GM12878 (cell line): ENCODE data around the gene ANO1. TPM values are rescaled to one million over a fixed set of nuclear protein-coding genes. Genes with fewer than 3 reads are reported as not detected.

Experiments
- ATAC-seq: fragments of 200-7000 bp; cut with Tn5 transposase; 3 replicates; pipeline ENCODE4 v1.9.1; 2020; ENCODE audit warnings: mild to moderate bottlenecking, moderate library complexity
- BruUV-seq: library from RNA; stranded (reverse); fragments of 400-500 nt; replicated peaks from 2 replicates; lab custom pipeline; 2021; lab: Mats Ljungman, UMichigan
- CTCF ChIA-PET: fragments of 300-600 bp; sonication (Branson Sonifier 250); formaldehyde crosslinking; extraction: SDS; loops from one replicate; lab custom pipeline; 2021; ENCODE audit warnings: inconsistent platforms; lab: Yijun Ruan, JAX
- POLR2A ChIA-PET: fragments of 350-600 bp; formaldehyde crosslinking; extraction: SDS; loops from one replicate; lab custom pipeline; 2021; ENCODE audit warnings: inconsistent platforms; lab: Charles Lee
- RAD21 ChIA-PET: fragments of 300-600 bp; sonication (Branson Sonifier 250); formaldehyde crosslinking; loops from one replicate; lab custom pipeline; 2023; ENCODE audit warnings: antibody characterized with exemption; ENCODE audit not compliant: unreplicated experiment; lab: Charles Lee
- SMC1A ChIA-PET: fragments of 300-600 bp; sonication (Branson Sonifier 250); formaldehyde crosslinking; loops from one replicate; lab custom pipeline; 2023; ENCODE audit not compliant: unreplicated experiment, uncharacterized antibody; lab: Charles Lee
- DNase-seq: peaks from one replicate; pipeline ENCODE4 v3.0.0-alpha.2; 2011; ENCODE audit warnings: low read depth, low spot score
- FAIRE-seq: peaks from 3 replicates; lab custom pipeline; 2011; peaks lifted over from hg19 to GRCh38; lab: Jason Lieb, UNC
- H2AFZ ChIP-seq: 2 replicates; pipeline ENCODE4 v1.6.0; 2011; ENCODE audit warnings: low read depth, low read length, control low read depth; ENCODE audit not compliant: control insufficient read depth
- H3K27ac ChIP-seq: 2 replicates; pipeline ENCODE4 v1.5.1; 2011; ENCODE audit warnings: control low read depth; ENCODE audit not compliant: control insufficient read depth, insufficient read depth
- H3K27me3 ChIP-seq, 2 experiments: replicated peaks in 1 of 2; 2 replicates each; pipeline versions ENCODE4 v1.6.0 to v1.6.1; 2011; ENCODE audit warnings: low read length in 1 of 2; ENCODE audit not compliant: control insufficient read depth in 2 of 2, insufficient read depth in 2 of 2
- H3K36me3 ChIP-seq, 2 experiments: 2 replicates each; pipeline ENCODE4 v1.5.1; 2011; ENCODE audit warnings: low read length in 1 of 2; ENCODE audit not compliant: control insufficient read depth in 2 of 2, insufficient read depth in 2 of 2
- H3K4me1 ChIP-seq: 2 replicates; pipeline ENCODE4 v1.6.1; 2011; ENCODE audit warnings: mild to moderate bottlenecking, low read length, moderate library complexity, mixed read lengths; ENCODE audit not compliant: control insufficient read depth, insufficient read depth
- H3K4me2 ChIP-seq: 2 replicates; pipeline ENCODE4 v1.6.0; 2011; ENCODE audit warnings: control low read depth; ENCODE audit not compliant: control insufficient read depth, insufficient read depth
- H3K4me3 ChIP-seq: fragments of 200-600 bp; sonication (generic); 2 replicates; pipeline ENCODE4 v1.5.1; 2016
- H3K79me2 ChIP-seq: 2 replicates; pipeline ENCODE4 v1.6.0; 2011; ENCODE audit warnings: low read length; ENCODE audit not compliant: control insufficient read depth, insufficient read depth
- H3K9ac ChIP-seq: 2 replicates; pipeline ENCODE4 v1.8.0; 2011; ENCODE audit warnings: low read length, control low read depth, mixed read lengths; ENCODE audit not compliant: control insufficient read depth, insufficient read depth
- H3K9me3 ChIP-seq: replicated peaks from 3 replicates; pipeline ENCODE4 v1.5.1; 2011; ENCODE audit warnings: mild to moderate bottlenecking, low read length; ENCODE audit not compliant: control insufficient read depth, insufficient read depth
- H4K20me1 ChIP-seq: 2 replicates; pipeline ENCODE4 v1.6.0; 2011; ENCODE audit not compliant: control insufficient read depth, insufficient read depth
- MYC ChIP-seq: IDR thresholded peaks from 2 replicates; pipeline ENCODE4 v1.6.1; 2011; ENCODE audit warnings: mild to moderate bottlenecking, low read length, moderate library complexity, inconsistent platforms; ENCODE audit not compliant: insufficient read depth, insufficient replicate concordance, insufficient read length, severe bottlenecking
- NR2F1 ChIP-seq: fragments of 450-650 bp; conservative IDR thresholded peaks from 2 replicates; pipeline ENCODE4 v1.6.1; 2017; ENCODE audit warnings: mild to moderate bottlenecking
- RAD21 ChIP-seq: IDR thresholded peaks from 2 replicates; pipeline ENCODE4 v1.6.1; 2011; ENCODE audit warnings: mild to moderate bottlenecking, low read depth, low read length, moderate library complexity; ENCODE audit not compliant: insufficient read depth
- SMC3 ChIP-seq: IDR thresholded peaks from 2 replicates; pipeline ENCODE4 v1.6.1; 2011; ENCODE audit warnings: low read length, improper control_type of control experiment, borderline replicate concordance
- WGBS: methylation state at CpG from one replicate; pipeline ENCODE4 v1.1.6; 2016; ENCODE audit warnings: low lambda C conversion rate; ENCODE audit not compliant: insufficient replicate concordance, insufficient coverage; ENCODE audit errors: missing lambda C conversion rate; 5-methylcytosine and 5-hydroxymethylcytosine counted together
- in situ Hi-C: fragments of 300-500 bp; cut with MboI; formaldehyde crosslinking; loops from 9 replicates; pipeline ENCODE4 v1.14.3; 2018; ENCODE audit warnings: mixed read lengths
- intact Hi-C: fragments of 100-400 bp; cut with micrococcal nuclease; formaldehyde crosslinking; loops from one replicate; pipeline ENCODE4 v1.14.2; 2022; ENCODE audit not compliant: unreplicated experiment
- polyA plus RNA-seq, 11 experiments: library from polyadenylated mRNA; depleted of rRNA in 4 of 11; unstranded in 6 of 11; stranded (reverse) in 5 of 11; fragments of >200 nt; fragmentation: Nextera tagmentation in 4 of 11; fragmentation: Illumina TruSeq in 1 of 11; extraction: Ambion mirVana in 4 of 11; extraction: Trizol in 1 of 11; gene quantifications; 1 replicate in 1 of 11; 2 replicates in 10 of 11; pipeline versions ENCODE4 v1.2.1 to v1.2.3, GENCODE V29; 2011 to 2016; ENCODE audit warnings: inconsistent platforms in 2 of 11, missing spikeins in 2 of 11, low read depth in 1 of 11
- total RNA-seq, 4 experiments: library from RNA; depleted of rRNA in 3 of 4; stranded (reverse); fragments of >200 nt in 3 of 4; fragmentation: Illumina TruSeq in 1 of 4; extraction: Trizol in 1 of 4; gene quantifications; 2 replicates each; pipeline versions ENCODE4 v1.2.1 to v1.2.3, GENCODE V29; 2013 to 2021
- TF ChIP-seq, protein P1 (sequence below), 3 experiments: IDR thresholded peaks in 2 of 3; conservative IDR thresholded peaks in 1 of 3; 2 replicates each; pipeline ENCODE4 v1.5.1; 2011; ENCODE audit warnings: low read depth in 3 of 3, low read length in 3 of 3, mild to moderate bottlenecking in 3 of 3, control low read depth in 2 of 3, moderate library complexity in 2 of 3, inconsistent platforms in 1 of 3, mixed read lengths in 1 of 3; ENCODE audit not compliant: control insufficient read depth in 2 of 3, insufficient read depth in 1 of 3; ENCODE audit errors: extremely low read depth in 1 of 3
- TF ChIP-seq, protein P2 (sequence below): fragments of 450-650 bp; formaldehyde crosslinking; IDR thresholded peaks from 2 replicates; pipeline ENCODE4 v1.4.0; 2022; ENCODE audit warnings: mild to moderate bottlenecking, moderate library complexity

The ANO1 gene
- total and polyA plus RNA-seq, 10 of the 15 experiments (the other 5 are each of a cell fraction or from before 2014, with no cell fraction given) = 0.01 to 0.38 (median 0.06) TPM; not detected in 7

DNA sequence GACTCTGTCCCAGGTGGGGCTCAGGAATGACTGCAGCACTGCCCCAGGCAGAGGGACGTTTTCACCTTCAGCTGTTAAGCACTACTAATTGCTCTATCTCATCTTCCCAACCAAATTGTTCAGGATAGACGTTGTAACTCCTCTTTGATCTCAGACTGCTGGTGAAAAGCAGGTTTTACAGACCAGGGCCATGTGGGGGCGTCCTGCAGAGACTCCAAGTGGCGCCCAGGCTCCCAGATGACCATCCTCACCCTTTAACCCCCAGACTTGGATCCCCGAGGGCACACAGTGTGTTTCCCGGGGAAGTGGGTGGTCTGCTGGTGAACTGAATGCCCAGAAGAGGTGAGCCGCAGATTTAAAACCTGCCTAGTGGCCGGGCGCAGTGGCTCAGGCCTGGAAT lies 148.8 kb downstream of the ANO1 start:
- TF ChIP-seq RAD21 = peak; percentile 17; the same call in 1 of the 2 replicates
- no peak for TF ChIP-seq MYC
- peak; percentile 18; the same call in 1 of the 2 replicates for TF ChIP-seq SMC3
- no peak for TF ChIP-seq NR2F1
- TF ChIP-seq, protein P1, sequence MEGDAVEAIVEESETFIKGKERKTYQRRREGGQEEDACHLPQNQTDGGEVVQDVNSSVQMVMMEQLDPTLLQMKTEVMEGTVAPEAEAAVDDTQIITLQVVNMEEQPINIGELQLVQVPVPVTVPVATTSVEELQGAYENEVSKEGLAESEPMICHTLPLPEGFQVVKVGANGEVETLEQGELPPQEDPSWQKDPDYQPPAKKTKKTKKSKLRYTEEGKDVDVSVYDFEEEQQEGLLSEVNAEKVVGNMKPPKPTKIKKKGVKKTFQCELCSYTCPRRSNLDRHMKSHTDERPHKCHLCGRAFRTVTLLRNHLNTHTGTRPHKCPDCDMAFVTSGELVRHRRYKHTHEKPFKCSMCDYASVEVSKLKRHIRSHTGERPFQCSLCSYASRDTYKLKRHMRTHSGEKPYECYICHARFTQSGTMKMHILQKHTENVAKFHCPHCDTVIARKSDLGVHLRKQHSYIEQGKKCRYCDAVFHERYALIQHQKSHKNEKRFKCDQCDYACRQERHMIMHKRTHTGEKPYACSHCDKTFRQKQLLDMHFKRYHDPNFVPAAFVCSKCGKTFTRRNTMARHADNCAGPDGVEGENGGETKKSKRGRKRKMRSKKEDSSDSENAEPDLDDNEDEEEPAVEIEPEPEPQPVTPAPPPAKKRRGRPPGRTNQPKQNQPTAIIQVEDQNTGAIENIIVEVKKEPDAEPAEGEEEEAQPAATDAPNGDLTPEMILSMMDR (IDR thresholded peaks at IDR 0.05 in 2 of 3, conservative IDR thresholded peaks at IDR 0.05 in 1 of 3; ENCODE audit: control insufficient read depth in 2 of 3, extremely low read depth in 1 of 3, insufficient read depth in 1 of 3, low read depth in 3 of 3, low read length in 3 of 3) = peak in 2 of 3 experiments; percentile 17 to 18; a peak in 3 of 6 replicates
- TF ChIP-seq, protein P2, sequence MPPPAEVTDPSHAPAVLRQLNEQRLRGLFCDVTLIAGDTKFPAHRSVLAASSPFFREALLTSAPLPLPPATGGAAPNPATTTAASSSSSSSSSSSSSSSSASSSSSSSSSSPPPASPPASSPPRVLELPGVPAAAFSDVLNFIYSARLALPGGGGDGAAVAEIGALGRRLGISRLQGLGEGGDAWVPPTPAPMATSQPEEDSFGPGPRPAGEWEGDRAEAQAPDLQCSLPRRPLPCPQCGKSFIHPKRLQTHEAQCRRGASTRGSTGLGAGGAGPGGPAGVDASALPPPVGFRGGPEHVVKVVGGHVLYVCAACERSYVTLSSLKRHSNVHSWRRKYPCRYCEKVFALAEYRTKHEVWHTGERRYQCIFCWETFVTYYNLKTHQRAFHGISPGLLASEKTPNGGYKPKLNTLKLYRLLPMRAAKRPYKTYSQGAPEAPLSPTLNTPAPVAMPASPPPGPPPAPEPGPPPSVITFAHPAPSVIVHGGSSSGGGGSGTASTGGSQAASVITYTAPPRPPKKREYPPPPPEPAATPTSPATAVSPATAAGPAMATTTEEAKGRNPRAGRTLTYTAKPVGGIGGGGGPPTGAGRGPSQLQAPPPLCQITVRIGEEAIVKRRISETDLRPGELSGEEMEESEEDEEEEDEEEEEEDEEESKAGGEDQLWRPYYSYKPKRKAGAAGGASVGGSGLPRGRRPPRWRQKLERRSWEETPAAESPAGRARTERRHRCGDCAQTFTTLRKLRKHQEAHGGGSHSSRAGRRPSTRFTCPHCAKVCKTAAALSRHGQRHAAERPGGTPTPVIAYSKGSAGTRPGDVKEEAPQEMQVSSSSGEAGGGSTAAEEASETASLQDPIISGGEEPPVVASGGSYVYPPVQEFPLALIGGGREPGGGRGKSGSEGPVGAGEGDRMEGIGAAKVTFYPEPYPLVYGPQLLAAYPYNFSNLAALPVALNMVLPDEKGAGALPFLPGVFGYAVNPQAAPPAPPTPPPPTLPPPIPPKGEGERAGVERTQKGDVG (CRISPR knock-in tag) = no peak
- POLR2A ChIA-PET = no interaction called here
- Histone ChIP-seq H3K79me2 (no peaks in the 10 kb centered on the region), H3K4me1 (no peaks in the 10 kb centered on the region), H3K27ac (no peak overlapping the region), H3K9me3 (no peaks in the 10 kb centered on the region; the same call in 2 of the 3 replicates), H3K9ac (no peak overlapping the region), H3K36me3 (no peaks in the 10 kb centered on the region), H3K4me3 (no peak overlapping the region), H4K20me1 (no peaks in the 10 kb centered on the region), H3K27me3 (peaks cover 0 to 5% of the 10 kb centered on the region in 2 experiments; a peak in 3 of 4 replicates), H2AFZ (no peak overlapping the region), H3K4me2 (no peak overlapping the region)
- BruUV-seq = no TSS peak
- SMC1A ChIA-PET = no interaction called here
- in situ Hi-C loops (no loop called here), intact Hi-C loops (no loop called here)
- CTCF ChIA-PET = interaction anchor here (1.3 kb wide), 1 partner anchor 22 kb away, joined by 4 read pairs; no protein-coding TSS in a partner anchor
- no peak for ATAC-seq
- WGBS = 31% methylated on average over 9 of the region's 9 CpGs
- no peak for FAIRE-seq
- no peak for DNase-seq
- RAD21 ChIA-PET = no interaction called here
